ENCODE measurements around the gene GABRE.

The GABRE gene, protein sequence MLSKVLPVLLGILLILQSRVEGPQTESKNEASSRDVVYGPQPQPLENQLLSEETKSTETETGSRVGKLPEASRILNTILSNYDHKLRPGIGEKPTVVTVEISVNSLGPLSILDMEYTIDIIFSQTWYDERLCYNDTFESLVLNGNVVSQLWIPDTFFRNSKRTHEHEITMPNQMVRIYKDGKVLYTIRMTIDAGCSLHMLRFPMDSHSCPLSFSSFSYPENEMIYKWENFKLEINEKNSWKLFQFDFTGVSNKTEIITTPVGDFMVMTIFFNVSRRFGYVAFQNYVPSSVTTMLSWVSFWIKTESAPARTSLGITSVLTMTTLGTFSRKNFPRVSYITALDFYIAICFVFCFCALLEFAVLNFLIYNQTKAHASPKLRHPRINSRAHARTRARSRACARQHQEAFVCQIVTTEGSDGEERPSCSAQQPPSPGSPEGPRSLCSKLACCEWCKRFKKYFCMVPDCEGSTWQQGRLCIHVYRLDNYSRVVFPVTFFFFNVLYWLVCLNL

GRCh38 chrX:151974336-151975227 is at the start of gene GABRE:
TSS of gene GABRE (minus strand) at chrX:151974676. CDS start at chrX:151974625, 51 bp downstream.
- TF ChIP-seq, protein P1, sequence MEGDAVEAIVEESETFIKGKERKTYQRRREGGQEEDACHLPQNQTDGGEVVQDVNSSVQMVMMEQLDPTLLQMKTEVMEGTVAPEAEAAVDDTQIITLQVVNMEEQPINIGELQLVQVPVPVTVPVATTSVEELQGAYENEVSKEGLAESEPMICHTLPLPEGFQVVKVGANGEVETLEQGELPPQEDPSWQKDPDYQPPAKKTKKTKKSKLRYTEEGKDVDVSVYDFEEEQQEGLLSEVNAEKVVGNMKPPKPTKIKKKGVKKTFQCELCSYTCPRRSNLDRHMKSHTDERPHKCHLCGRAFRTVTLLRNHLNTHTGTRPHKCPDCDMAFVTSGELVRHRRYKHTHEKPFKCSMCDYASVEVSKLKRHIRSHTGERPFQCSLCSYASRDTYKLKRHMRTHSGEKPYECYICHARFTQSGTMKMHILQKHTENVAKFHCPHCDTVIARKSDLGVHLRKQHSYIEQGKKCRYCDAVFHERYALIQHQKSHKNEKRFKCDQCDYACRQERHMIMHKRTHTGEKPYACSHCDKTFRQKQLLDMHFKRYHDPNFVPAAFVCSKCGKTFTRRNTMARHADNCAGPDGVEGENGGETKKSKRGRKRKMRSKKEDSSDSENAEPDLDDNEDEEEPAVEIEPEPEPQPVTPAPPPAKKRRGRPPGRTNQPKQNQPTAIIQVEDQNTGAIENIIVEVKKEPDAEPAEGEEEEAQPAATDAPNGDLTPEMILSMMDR (conservative IDR thresholded peaks at IDR 0.05): no peak
- no peak within 1 kb of the TSS for H3K27ac ChIP-seq

DNA sequence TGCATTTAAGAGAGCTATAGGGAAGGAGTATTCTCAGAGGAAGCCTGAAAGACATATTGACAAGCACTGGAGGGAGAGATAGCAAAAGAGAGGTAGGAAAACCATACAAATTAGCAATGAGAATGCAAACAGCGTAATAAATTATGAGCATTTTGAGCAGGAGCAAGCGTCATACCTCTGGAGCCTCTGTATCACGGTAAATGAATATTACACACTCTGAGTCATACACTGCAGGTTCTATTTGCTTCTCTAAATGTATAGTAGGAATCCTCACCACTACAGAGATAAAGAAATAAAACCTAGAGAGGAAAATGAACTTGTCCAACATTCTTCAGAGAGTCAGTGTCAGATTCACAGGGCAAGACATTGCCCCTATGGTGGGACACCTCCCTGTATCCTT is 46.4 kb upstream of the GABRE start:
- TF ChIP-seq, protein P1 (conservative IDR thresholded peaks at IDR 0.05): no peak
- H3K27ac ChIP-seq: no peak overlapping the region

GRCh38 chrX:151999813-152000212 is 25.3 kb upstream of the GABRE start:
- no peak overlapping the region for H3K27ac ChIP-seq
- TF ChIP-seq, protein P1 (conservative IDR thresholded peaks at IDR 0.05): no peak

GRCh38 chrX:151997539-151997938 is 23.1 kb upstream of the GABRE start:
- TF ChIP-seq, protein P1 (conservative IDR thresholded peaks at IDR 0.05): no peak
- no peak overlapping the region for H3K27ac ChIP-seq

DNA sequence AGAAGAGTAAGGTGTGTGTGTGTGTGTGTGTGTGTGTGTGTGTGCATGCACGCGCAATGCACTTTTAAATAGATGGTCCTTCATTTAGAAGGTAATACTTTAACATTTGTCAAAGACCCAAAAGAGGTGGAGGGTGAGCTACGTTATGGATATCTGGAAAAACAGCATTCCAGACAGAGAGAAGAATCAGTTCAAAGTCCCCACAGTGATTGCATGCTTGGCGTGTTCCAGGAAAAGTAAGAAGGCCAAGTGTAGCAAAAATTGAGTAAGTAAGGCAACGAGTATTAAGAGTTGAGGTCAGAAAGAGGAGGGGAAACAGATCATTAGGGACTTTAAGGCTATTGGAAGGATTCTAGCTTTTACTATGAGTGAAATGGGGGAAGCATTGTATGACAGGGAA is 21.9 kb upstream of the GABRE start:
- TF ChIP-seq, protein P1 (conservative IDR thresholded peaks at IDR 0.05): no peak
- H3K27ac ChIP-seq: no peak overlapping the region

- no peak overlapping the region for H3K27ac ChIP-seq
- TF ChIP-seq, protein P1 (conservative IDR thresholded peaks at IDR 0.05): no peak
Measured at GRCh38 chrX:151994476-151994875, 20.0 kb upstream of the GABRE start.

- no peak overlapping the region for H3K27ac ChIP-seq
- TF ChIP-seq, protein P1 (conservative IDR thresholded peaks at IDR 0.05): no peak
Measured at GRCh38 chrX:151988706-151989299, 14.3 kb upstream of the GABRE start.
